GM06990 (cell line): ENCODE measurements around the gene ZNF862.

Experiments used
- DNase-seq: peaks from one replicate; pipeline ENCODE4 v3.0.0-alpha.2; 2011; ENCODE audit not compliant: insufficient read length; ENCODE audit errors: extremely low read depth
- H3K27me3 ChIP-seq: replicated peaks from 2 replicates; pipeline ENCODE4 v1.6.0; 2011; ENCODE audit warnings: low read length; ENCODE audit not compliant: control insufficient read depth, insufficient read depth
- H3K36me3 ChIP-seq: 2 replicates; pipeline ENCODE4 v1.5.1; 2011; ENCODE audit warnings: low read length; ENCODE audit not compliant: control insufficient read depth, insufficient read depth
- H3K4me3 ChIP-seq: replicated peaks from 2 replicates; pipeline ENCODE4 v1.5.1; 2011; ENCODE audit warnings: low read depth, mild to moderate bottlenecking, control low read depth, low read length
- TF ChIP-seq, protein P1 (sequence below): IDR thresholded peaks from 2 replicates; pipeline ENCODE4 v1.5.1; 2011; ENCODE audit warnings: low read length, control low read depth, mild to moderate bottlenecking, inconsistent platforms; ENCODE audit not compliant: insufficient read depth, poor library complexity, severe bottlenecking

The ZNF862 gene

GRCh38 chr7:149809215-149809614 is 29.0 kb upstream of the ZNF862 start:
- TF ChIP-seq, protein P1, sequence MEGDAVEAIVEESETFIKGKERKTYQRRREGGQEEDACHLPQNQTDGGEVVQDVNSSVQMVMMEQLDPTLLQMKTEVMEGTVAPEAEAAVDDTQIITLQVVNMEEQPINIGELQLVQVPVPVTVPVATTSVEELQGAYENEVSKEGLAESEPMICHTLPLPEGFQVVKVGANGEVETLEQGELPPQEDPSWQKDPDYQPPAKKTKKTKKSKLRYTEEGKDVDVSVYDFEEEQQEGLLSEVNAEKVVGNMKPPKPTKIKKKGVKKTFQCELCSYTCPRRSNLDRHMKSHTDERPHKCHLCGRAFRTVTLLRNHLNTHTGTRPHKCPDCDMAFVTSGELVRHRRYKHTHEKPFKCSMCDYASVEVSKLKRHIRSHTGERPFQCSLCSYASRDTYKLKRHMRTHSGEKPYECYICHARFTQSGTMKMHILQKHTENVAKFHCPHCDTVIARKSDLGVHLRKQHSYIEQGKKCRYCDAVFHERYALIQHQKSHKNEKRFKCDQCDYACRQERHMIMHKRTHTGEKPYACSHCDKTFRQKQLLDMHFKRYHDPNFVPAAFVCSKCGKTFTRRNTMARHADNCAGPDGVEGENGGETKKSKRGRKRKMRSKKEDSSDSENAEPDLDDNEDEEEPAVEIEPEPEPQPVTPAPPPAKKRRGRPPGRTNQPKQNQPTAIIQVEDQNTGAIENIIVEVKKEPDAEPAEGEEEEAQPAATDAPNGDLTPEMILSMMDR, result no peak
- no peaks in the 10 kb centered on the region; the same call in 1 of the 2 replicates for H3K27me3 ChIP-seq
- H3K36me3 ChIP-seq, result no peaks in the 10 kb centered on the region
- no peak overlapping the region for H3K4me3 ChIP-seq
- DNase-seq, result no peak

DNA sequence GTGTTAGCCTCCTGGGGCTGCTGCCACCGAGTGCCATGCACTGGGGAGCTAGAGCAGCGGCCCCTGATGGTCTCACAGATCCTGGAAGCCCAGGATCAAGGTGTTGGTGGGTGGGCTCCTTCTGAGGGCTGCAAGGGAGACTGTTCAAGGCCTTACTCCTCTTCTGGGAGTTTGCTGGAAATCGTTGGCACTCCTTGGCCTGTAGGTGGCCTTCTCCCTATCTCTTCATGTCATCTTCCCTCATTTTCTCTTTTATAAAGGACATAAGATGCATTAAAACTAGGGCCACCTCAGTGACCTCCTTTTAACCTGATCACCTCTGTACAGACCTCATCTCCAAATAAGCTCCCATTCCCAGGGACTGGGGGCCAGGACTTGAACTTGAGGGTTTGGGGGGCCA is 27.0 kb upstream of the ZNF862 start:
- TF ChIP-seq, protein P1, result peak; percentile 21
- Histone ChIP-seq H3K4me3 (no peak overlapping the region), H3K27me3 (no peaks in the 10 kb centered on the region; the same call in 1 of the 2 replicates), H3K36me3 (no peaks in the 10 kb centered on the region)
- no peak for DNase-seq

- TF ChIP-seq, protein P1, result no peak
- Histone ChIP-seq H3K4me3 (no peak overlapping the region), H3K27me3 (no peaks in the 10 kb centered on the region; the same call in 1 of the 2 replicates), H3K36me3 (no peaks in the 10 kb centered on the region)
- DNase-seq, result no peak
Observed at GRCh38 chr7:149811831-149812490, 26.2 kb upstream of the ZNF862 start.

GRCh38 chr7:149813254-149814035 is 24.7 kb upstream of the ZNF862 start:
- no peak overlapping the region for H3K4me3 ChIP-seq
- H3K27me3 ChIP-seq, result no peaks in the 10 kb centered on the region; the same call in 1 of the 2 replicates
- no peak for DNase-seq
- TF ChIP-seq, protein P1, result no peak
- H3K36me3 ChIP-seq, result no peaks in the 10 kb centered on the region

GRCh38 chr7:149814494-149814893 is 23.7 kb upstream of the ZNF862 start:
- TF ChIP-seq, protein P1, result no peak
- DNase-seq, result no peak
- no peaks in the 10 kb centered on the region; the same call in 1 of the 2 replicates for H3K27me3 ChIP-seq

More at GRCh38 chr7:149814494-149814893, 23.7 kb upstream of the ZNF862 start:
- H3K36me3 ChIP-seq, result no peaks in the 10 kb centered on the region
- no peak overlapping the region for H3K4me3 ChIP-seq
